ENCODE data around the gene SIRPG. TPM values are rescaled to one million over a fixed set of nuclear protein-coding genes. Genes with fewer than 3 reads are reported as not detected.

SIRPG gene
- polyA plus RNA-seq, 1 of the 3 experiments (the other 2 are of a cell fraction), result not detected

- TF ChIP-seq REST (IDR thresholded peaks at IDR 0.05; ENCODE audit: low read depth, low read length) (no peak), MAX (IDR thresholded peaks at IDR 0.05; ENCODE audit: low read depth) (no peak), TAF1 (IDR thresholded peaks at IDR 0.05; ENCODE audit: borderline replicate concordance, low read depth, low read length) (no peak), TCF12 (IDR thresholded peaks at IDR 0.05) (no peak), RFX5 (IDR thresholded peaks at IDR 0.05; ENCODE audit: low read length) (no peak), ZBTB33 (IDR thresholded peaks at IDR 0.05; ENCODE audit: borderline replicate concordance, low read depth) (no peak)
Measured at GRCh38 chr20:1628621-1629020, 29.0 kb downstream of the SIRPG start (continued).

GRCh38 chr20:1627200-1627550 lies 30.4 kb downstream of the SIRPG start:
- no peak for DNase-seq
- Histone ChIP-seq H3K9ac (no peak overlapping the region), H3F3A (replicated peaks; ENCODE audit: insufficient read depth) (no peaks in the 10 kb centered on the region), H2AFZ (ENCODE audit: low read depth) (no peak overlapping the region), H3K36me3 (replicated peaks in 1 of 2; ENCODE audit: control insufficient read depth in 1 of 2, insufficient read depth in 2 of 2, low read length in 1 of 2) (no peaks in the 10 kb centered on the region), H3K79me2 (ENCODE audit: insufficient read depth) (no peaks in the 10 kb centered on the region), H3K9me3 (no peaks in the 10 kb centered on the region), H4K20me1 (ENCODE audit: insufficient read depth) (no peaks in the 10 kb centered on the region), H3K27ac (ENCODE audit: low read depth in 2 of 2, low read length in 1 of 2) (no peak overlapping the region), H3K4me2 (no peak overlapping the region), H3K9me2 (no peaks in the 10 kb centered on the region), H3K27me3 (ENCODE audit: insufficient read depth) (no peaks in the 10 kb centered on the region), H3K4me1 (ENCODE audit: control insufficient read depth in 1 of 2, insufficient read depth in 2 of 2, low read depth in 1 of 2, low read length in 1 of 2) (peaks cover 0 to 5% of the 10 kb centered on the region in 2 experiments; a peak in 1 of 4 replicates), H3K4me3 (ENCODE audit: low read depth in 2 of 2, low read length in 1 of 2) (no peak overlapping the region)
- POLR2A ChIA-PET, result interaction anchor here (0.5 kb wide), 1 partner anchor 546 kb away, joined by 3 read pairs; no protein-coding TSS in a partner anchor
- 37% methylated on average over 2 of the region's 2 CpGs for WGBS (ENCODE audit: low lambda C conversion rate)
- no peak for TF ChIP-seq MEF2A (IDR thresholded peaks at IDR 0.05; ENCODE audit: borderline replicate concordance, low read depth)
- no peak for TF ChIP-seq NRF1 (IDR thresholded peaks at IDR 0.05; ENCODE audit: low read depth, low read length)
- no peak for TF ChIP-seq JUND (IDR thresholded peaks at IDR 0.05)
- no peak for TF ChIP-seq RAD21 (IDR thresholded peaks at IDR 0.05; ENCODE audit: low read length)
- TF ChIP-seq EP300 (IDR thresholded peaks at IDR 0.05; ENCODE audit: borderline replicate concordance in 1 of 2, low read depth in 1 of 2, low read length in 1 of 2), result no peak
- CTCF ChIA-PET, result no interaction called here
